ENCODE measurements around the gene SLC13A3.

The SLC13A3 gene

GRCh38 chr20:46578745-46579144, 72.5 kb downstream of the SLC13A3 start:
- TF ChIP-seq POLR2A (IDR thresholded peaks at IDR 0.05; ENCODE audit: extremely low read depth, insufficient read length): no peak
- TF ChIP-seq CTCF (IDR thresholded peaks at IDR 0.05; ENCODE audit: low read depth, low read length): no peak
- no peak for TF ChIP-seq MYC (IDR thresholded peaks at IDR 0.05; ENCODE audit: low read depth, low read length)
- no peak overlapping the region for H3K4me3 ChIP-seq (ENCODE audit: low read depth, low read length)
- no peak for DNase-seq (ENCODE audit: low read depth)

- DNase-seq (ENCODE audit: low read depth): no peak
- TF ChIP-seq MAX (IDR thresholded peaks at IDR 0.05; ENCODE audit: low read depth, low read length): no peak
- no peak for TF ChIP-seq MYC (IDR thresholded peaks at IDR 0.05; ENCODE audit: low read depth, low read length)
- no peak for TF ChIP-seq CTCF (IDR thresholded peaks at IDR 0.05; ENCODE audit: low read depth, low read length)
- no peak for TF ChIP-seq POLR2A (IDR thresholded peaks at IDR 0.05; ENCODE audit: extremely low read depth, insufficient read length)
- H3K4me3 ChIP-seq (ENCODE audit: low read depth, low read length): no peak overlapping the region
Measured at GRCh38 chr20:46576774-46577395, 74.4 kb downstream of the SLC13A3 start.

GRCh38 chr20:46575937-46576461, 75.3 kb downstream of the SLC13A3 start:
- peak; percentile 69 for TF ChIP-seq MAX (IDR thresholded peaks at IDR 0.05; ENCODE audit: low read depth, low read length)
- no peak for TF ChIP-seq POLR2A (IDR thresholded peaks at IDR 0.05; ENCODE audit: extremely low read depth, insufficient read length)
- DNase-seq (ENCODE audit: low read depth): peak; percentile 77
- no peak overlapping the region for H3K4me3 ChIP-seq (ENCODE audit: low read depth, low read length)

- TF ChIP-seq MAX (IDR thresholded peaks at IDR 0.05; ENCODE audit: low read depth, low read length): no peak
- no peak for TF ChIP-seq CTCF (IDR thresholded peaks at IDR 0.05; ENCODE audit: low read depth, low read length)
- no peak for TF ChIP-seq MYC (IDR thresholded peaks at IDR 0.05; ENCODE audit: low read depth, low read length)
- no peak for TF ChIP-seq POLR2A (IDR thresholded peaks at IDR 0.05; ENCODE audit: extremely low read depth, insufficient read length)
- DNase-seq (ENCODE audit: low read depth): no peak
- H3K4me3 ChIP-seq (ENCODE audit: low read depth, low read length): no peak overlapping the region
Measured at GRCh38 chr20:46575394-46575793, 75.9 kb downstream of the SLC13A3 start.

- no peak for TF ChIP-seq POLR2A (IDR thresholded peaks at IDR 0.05; ENCODE audit: extremely low read depth, insufficient read length)
- no peak for TF ChIP-seq CTCF (IDR thresholded peaks at IDR 0.05; ENCODE audit: low read depth, low read length)
- no peak overlapping the region for H3K4me3 ChIP-seq (ENCODE audit: low read depth, low read length)
- no peak for DNase-seq (ENCODE audit: low read depth)
Measured at GRCh38 chr20:46573788-46574584, 77.3 kb downstream of the SLC13A3 start.

GRCh38 chr20:46573234-46573633, 78.0 kb downstream of the SLC13A3 start:
- no peak overlapping the region for H3K4me3 ChIP-seq (ENCODE audit: low read depth, low read length)
- TF ChIP-seq MAX (IDR thresholded peaks at IDR 0.05; ENCODE audit: low read depth, low read length) (no peak), POLR2A (IDR thresholded peaks at IDR 0.05; ENCODE audit: extremely low read depth, insufficient read length) (no peak), MYC (IDR thresholded peaks at IDR 0.05; ENCODE audit: low read depth, low read length) (no peak), CTCF (IDR thresholded peaks at IDR 0.05; ENCODE audit: low read depth, low read length) (no peak)
- DNase-seq (ENCODE audit: low read depth): no peak

Data from NB4 (cell line).